K562 (cell line): ENCODE measurements around the gene DPEP1. TPM values are rescaled to one million over a fixed set of nuclear protein-coding genes. Genes with fewer than 3 reads are reported as not detected.

ENCODE experiments used
- AFF4 ChIP-seq: sonication (generic); formaldehyde crosslinking; IDR thresholded peaks from 2 replicates; pipeline ENCODE4 v1.8.0; 2023; ENCODE audit warnings: mild to moderate bottlenecking, missing genetic modification reagents
- E2F3 ChIP-seq: fragments of 250-450 bp; sonication (Bioruptor Pico); IDR thresholded peaks from 2 replicates; pipeline ENCODE4 v1.4.0; 2020; ENCODE audit warnings: mild to moderate bottlenecking
- ETS1 ChIP-seq: conservative IDR thresholded peaks from 2 replicates; pipeline ENCODE4 v1.6.1; 2011; ENCODE audit warnings: low read depth, mild to moderate bottlenecking, low read length; ENCODE audit not compliant: control insufficient read depth
- HOMEZ ChIP-seq: fragments of 250-450 bp; sonication (Bioruptor Pico); IDR thresholded peaks from 2 replicates; pipeline ENCODE4 v1.4.0; 2020; ENCODE audit warnings: mild to moderate bottlenecking, moderate library complexity
- ID3 ChIP-seq, 2 experiments: fragments of 250-450 bp in 1 of 2; fragments of 450-650 bp in 1 of 2; sonication (Bioruptor Pico) in 1 of 2; IDR thresholded peaks; 2 replicates each; pipeline versions ENCODE4 v1.6.1 to v1.8.0; 2016 to 2021; ENCODE audit warnings: mild to moderate bottlenecking in 2 of 2, moderate library complexity in 2 of 2, missing compliant biosample characterization in 1 of 2, missing genetic modification characterization in 1 of 2
- JUN ChIP-seq, 2 experiments: sonication (generic) in 1 of 2; formaldehyde crosslinking in 1 of 2; IDR thresholded peaks; 2 replicates each; pipeline versions ENCODE4 v1.6.1 to v1.8.0; 2012 to 2022; ENCODE audit warnings: borderline replicate concordance in 2 of 2, mild to moderate bottlenecking in 2 of 2, improper control_type of control experiment in 1 of 2, low read depth in 1 of 2, low read length in 1 of 2, missing genetic modification reagents in 1 of 2
- KDM4B ChIP-seq, 2 experiments: fragments of 450-650 bp in 1 of 2; sonication (generic) in 1 of 2; IDR thresholded peaks; 2 replicates each; pipeline ENCODE4 v1.6.1; 2016 to 2017; ENCODE audit warnings: borderline replicate concordance in 2 of 2, antibody characterized with exemption in 1 of 2, low read depth in 1 of 2, mild to moderate bottlenecking in 1 of 2
- PCBP1 ChIP-seq: fragments of 200-400 bp; formaldehyde crosslinking; IDR thresholded peaks from 2 replicates; pipeline ENCODE4 v1.6.1; 2018; ENCODE audit warnings: mild to moderate bottlenecking, low read depth, low read length; ENCODE audit not compliant: poor library complexity, severe bottlenecking
- PURB ChIP-seq: sonication (generic); formaldehyde crosslinking; IDR thresholded peaks from 2 replicates; pipeline ENCODE4 v1.9.0; 2021; ENCODE audit warnings: low read depth, mild to moderate bottlenecking, missing genetic modification reagents
- RBBP5 ChIP-seq: fragments of 200-600 bp; sonication (generic); IDR thresholded peaks from 2 replicates; pipeline ENCODE4 v1.6.1; 2012; ENCODE audit warnings: borderline replicate concordance, mild to moderate bottlenecking, low read length, control low read depth, inconsistent platforms; ENCODE audit not compliant: insufficient read depth, poor library complexity, severe bottlenecking
- SFPQ ChIP-seq: fragments of 200-400 bp; formaldehyde crosslinking; IDR thresholded peaks from 2 replicates; pipeline ENCODE4 v1.6.1; 2017; ENCODE audit warnings: mild to moderate bottlenecking, low read depth, low read length, moderate library complexity
- SOX6 ChIP-seq: fragments of 450-650 bp; IDR thresholded peaks from 2 replicates; pipeline ENCODE4 v1.6.1; 2014; ENCODE audit warnings: mild to moderate bottlenecking
- ZBTB7A ChIP-seq: IDR thresholded peaks from 2 replicates; pipeline ENCODE4 v1.6.1; 2011; ENCODE audit warnings: low read depth, mild to moderate bottlenecking, low read length, moderate library complexity, borderline replicate concordance; ENCODE audit not compliant: control insufficient read depth
- polyA plus RNA-seq, 8 experiments: library from polyadenylated mRNA; depleted of rRNA in 4 of 8; stranded (reverse) in 5 of 8; unstranded in 3 of 8; fragments of >200 nt; fragmentation: Nextera tagmentation in 2 of 8; fragmentation: Illumina TruSeq in 1 of 8; extraction: Ambion mirVana in 2 of 8; extraction: Trizol in 1 of 8; gene quantifications; 2 replicates each; pipeline versions ENCODE4 v1.2.1 to v1.2.3, GENCODE V29; 2011 to 2014; ENCODE audit warnings: inconsistent platforms in 1 of 8, missing spikeins in 1 of 8
- total RNA-seq, 7 experiments: library from RNA; depleted of rRNA in 6 of 7; stranded (reverse); fragments of >200 nt in 6 of 7; fragmentation: Illumina TruSeq in 2 of 7; extraction: Trizol in 2 of 7; gene quantifications; 2 replicates each; pipeline versions ENCODE4 v1.2.1 to v1.2.3, GENCODE V29; 2011 to 2021; ENCODE audit warnings: low replicate concordance in 1 of 7

DPEP1 gene
- total and polyA plus RNA-seq, 9 of the 15 experiments (the other 6 are each of a cell fraction or from before 2014, with no cell fraction given) = 0.14 to 0.31 (median 0.20) TPM; not detected in 6

- TF ChIP-seq ZBTB7A (peak; percentile 91), JUN (IDR thresholded peaks at IDR 0.05; ENCODE audit: borderline replicate concordance, low read depth, low read length) (no peak), JUN (CRISPR knock-in tag; IDR thresholded peaks at IDR 0.05; ENCODE audit: borderline replicate concordance) (0 out of 2 replicates have a peak, but pooled peaks have one; percentile 49), KDM4B (IDR thresholded peaks at IDR 0.05; ENCODE audit: borderline replicate concordance in 2 of 2, low read depth in 1 of 2) (no peak; a peak in 1 of 4 replicates), AFF4 (CRISPR knock-in tag) (no peak), SOX6 (no peak), SFPQ (no peak), ETS1 (peak; percentile 67), ID3 (CRISPR knock-in tag; IDR thresholded peaks at IDR 0.05) (no peak), ID3 (tag; IDR thresholded peaks at IDR 0.05) (no peak), RBBP5 (peak; percentile 96), PURB (no peak), PCBP1 (peak; percentile 53), HOMEZ (CRISPR knock-in tag) (no peak), E2F3 (peak; percentile 85)
These were observed 73.2 kb downstream of the DPEP1 start, which contains the start of gene CDK10 (continued) for GRCh38 chr16:89686520-89687091.
